Stimulated activated naive B cell treated with anti-CD40 and anti-IgM and Interleukin-4, amounts not matched to agents 10 μg/mL and 1 μg/mL and 100 μg/mL, for 72 hours (primary cell): ENCODE results near the gene HSPD1.
"Not testable (repeated sequence)": the region's sequence is repeated elsewhere in the genome, so short reads cannot be mapped to it uniquely, and the experiment has no call there.

Experiments used
- ATAC-seq, 2 donors: fragments of 150-1000 bp; cut with Tn5 transposase; replicated peaks; 2 replicates each; pipeline ENCODE4 v1.10.0; 2021; ENCODE audit warnings: moderate library complexity in 1 of 2
- DNase-seq: peaks from one replicate; pipeline ENCODE4 v3.0.0; 2021
- H3K27ac Mint-ChIP-seq: one replicate; pipeline ENCODE4 v1.8.0; 2022; ENCODE audit warnings: mild to moderate bottlenecking, mixed read lengths
- H3K27me3 Mint-ChIP-seq, 2 donors: one replicate each; pipeline ENCODE4 v1.8.0; 2022; ENCODE audit warnings: mixed read lengths in 2 of 2
- H3K36me3 Mint-ChIP-seq, 2 donors: one replicate each; pipeline ENCODE4 v1.8.0; 2022; ENCODE audit warnings: mixed read lengths in 2 of 2, mild to moderate bottlenecking in 1 of 2
- H3K4me1 Mint-ChIP-seq, 2 donors: one replicate each; pipeline ENCODE4 v1.8.0; 2022; ENCODE audit warnings: mixed read lengths in 2 of 2, mild to moderate bottlenecking in 1 of 2
- H3K4me3 Mint-ChIP-seq, 2 donors: one replicate each; pipeline ENCODE4 v1.8.0; 2022; ENCODE audit warnings: mild to moderate bottlenecking in 2 of 2, mixed read lengths in 2 of 2, moderate library complexity in 1 of 2
- H3K9me3 Mint-ChIP-seq, 2 donors: one replicate each; pipeline ENCODE4 v1.8.0; 2022; ENCODE audit warnings: mixed read lengths in 2 of 2, mild to moderate bottlenecking in 1 of 2

Gene HSPD1

DNA sequence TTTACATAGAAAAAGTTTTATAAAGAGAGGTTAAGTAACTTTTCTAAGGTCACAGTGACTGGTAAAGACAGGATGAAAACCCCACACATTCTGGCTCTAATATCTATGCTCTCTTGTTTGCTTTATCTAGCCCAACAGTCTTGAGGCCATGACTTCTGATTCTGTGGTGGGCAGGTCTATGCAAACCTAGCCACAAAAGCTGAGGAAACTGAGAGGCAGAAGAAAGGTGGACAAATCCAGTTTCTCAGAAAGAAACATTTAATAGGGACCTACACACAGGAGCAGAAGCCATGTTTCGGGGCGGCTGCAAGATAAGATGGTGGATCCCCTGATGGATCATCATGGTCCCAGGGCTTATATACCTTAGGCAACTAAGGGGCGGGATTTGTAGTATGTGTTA is 21.8 kb downstream of the HSPD1 start:
- H3K36me3 Mint-ChIP-seq, result peaks cover 38 to 49% of the 10 kb centered on the region in 2 donors
- DNase-seq (no peak), ATAC-seq (no peak)
- H3K4me1 Mint-ChIP-seq, result no peaks in the 10 kb centered on the region
- H3K4me3 Mint-ChIP-seq, result no peak overlapping the region
- H3K27me3 Mint-ChIP-seq, result no peaks in the 10 kb centered on the region
- H3K9me3 Mint-ChIP-seq, result no peaks in the 10 kb centered on the region
- H3K27ac Mint-ChIP-seq, result no peak overlapping the region

DNA sequence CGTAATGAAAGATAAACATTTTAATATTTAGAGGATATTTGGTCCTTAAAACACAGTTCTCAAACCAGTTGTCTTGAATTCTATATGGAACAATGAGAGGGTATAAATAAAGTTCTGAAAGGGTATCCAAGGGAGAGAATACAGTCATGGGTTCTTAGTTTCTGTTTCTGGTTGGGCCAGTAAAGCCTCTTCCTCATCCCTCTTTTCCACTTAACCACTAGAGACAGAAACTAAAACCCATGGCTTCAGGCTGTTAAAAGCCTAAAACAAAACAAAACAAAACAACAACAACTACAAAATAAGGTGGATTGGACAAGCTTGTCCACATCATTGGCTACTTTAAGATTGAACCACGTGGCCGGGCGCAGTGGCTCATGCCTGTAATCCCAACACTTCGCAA is 27.5 kb downstream of the HSPD1 start:
- peak overlapping the region; percentile 20 for H3K27ac Mint-ChIP-seq
- peaks cover 14 to 25% of the 10 kb centered on the region in 2 donors for H3K36me3 Mint-ChIP-seq
- H3K27me3 Mint-ChIP-seq, result no peaks in the 10 kb centered on the region
- no peak overlapping the region for H3K4me3 Mint-ChIP-seq
- H3K9me3 Mint-ChIP-seq, result no peaks in the 10 kb centered on the region
- DNase-seq (no peak), ATAC-seq (no peak)
- no peaks in the 10 kb centered on the region for H3K4me1 Mint-ChIP-seq

DNA sequence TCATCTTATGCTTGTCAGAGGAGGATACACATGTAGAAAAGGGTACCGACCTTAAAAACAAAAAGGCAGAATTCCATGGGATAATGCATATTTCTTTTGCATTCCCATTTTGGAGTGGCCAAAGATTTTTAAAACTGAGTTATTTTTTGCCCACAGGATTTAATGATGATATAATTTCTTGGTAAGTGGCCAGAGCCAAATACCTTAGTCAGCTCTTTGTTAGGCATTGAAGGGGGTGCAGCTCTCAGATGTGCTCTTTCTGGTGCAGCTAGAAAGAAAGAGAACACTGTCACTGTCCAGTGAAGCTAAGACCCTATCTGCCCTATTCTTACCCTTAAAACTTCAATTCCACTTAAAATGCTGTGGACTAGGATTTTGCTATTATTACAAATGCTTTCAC is 35.5 kb downstream of the HSPD1 start:
- Mint-ChIP-seq H3K27ac (no peak overlapping the region), H3K36me3 (peaks cover 16 to 28% of the 10 kb centered on the region in 2 donors)

DNA sequence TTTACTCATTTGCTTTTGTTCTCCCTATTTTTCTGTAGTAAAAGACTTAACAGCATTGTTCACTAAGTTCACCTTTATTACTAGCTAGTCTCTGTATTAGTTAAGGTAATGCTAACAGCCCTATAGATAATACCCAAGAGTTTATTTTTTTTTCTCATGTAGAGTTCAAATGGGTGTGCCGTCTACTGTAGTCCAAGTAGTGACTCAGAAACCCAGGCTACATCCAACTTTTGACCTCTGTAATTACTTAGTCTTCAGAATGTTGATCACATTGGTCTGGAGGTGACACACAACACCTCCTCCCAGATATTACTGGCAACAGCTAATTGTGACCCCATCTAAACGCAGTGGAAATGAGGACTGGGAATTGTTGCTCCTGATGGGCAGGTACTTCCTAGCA is 38.6 kb downstream of the HSPD1 start:
- no peak overlapping the region for H3K27ac Mint-ChIP-seq
- H3K4me3 Mint-ChIP-seq, result no peak overlapping the region
- peaks cover 5 to 18% of the 10 kb centered on the region in 2 donors for H3K4me1 Mint-ChIP-seq
- H3K27me3 Mint-ChIP-seq, result no peaks in the 10 kb centered on the region
- peaks cover 17 to 20% of the 10 kb centered on the region in 2 donors for H3K36me3 Mint-ChIP-seq
- ATAC-seq (no peak), DNase-seq (no peak)
- no peaks in the 10 kb centered on the region for H3K9me3 Mint-ChIP-seq

More for the DNA sequence above, 35.5 kb downstream of the HSPD1 start:
- Mint-ChIP-seq H3K9me3 (no peaks in the 10 kb centered on the region), H3K4me1 (peaks cover 0 to 3% of the 10 kb centered on the region in 2 donors), H3K27me3 (no peaks in the 10 kb centered on the region), H3K4me3 (no peak overlapping the region)
- DNase-seq, result no peak
- no peak for ATAC-seq

DNA sequence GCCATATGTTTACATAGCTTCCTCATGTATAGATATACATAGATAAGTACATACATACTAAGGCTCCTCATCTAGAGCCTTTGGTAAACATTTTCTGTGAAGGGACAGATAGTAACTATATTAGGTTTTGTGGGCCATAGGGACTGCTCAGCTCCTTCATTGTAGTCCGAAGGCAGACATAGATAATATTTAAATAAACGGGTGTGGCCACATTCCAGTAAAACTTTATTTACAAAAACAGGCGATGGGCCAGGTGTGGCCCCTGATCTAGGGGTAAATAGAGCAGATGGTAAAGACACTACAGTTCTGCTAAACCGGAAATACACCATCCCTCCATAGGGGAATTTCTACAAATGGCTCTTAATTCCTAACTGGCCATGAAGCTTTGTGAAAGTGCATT is 39.0 kb downstream of the HSPD1 start:
- Mint-ChIP-seq H3K4me3 (no peak overlapping the region), H3K4me1 (peaks cover 6 to 22% of the 10 kb centered on the region in 2 donors), H3K27me3 (no peaks in the 10 kb centered on the region), H3K9me3 (no peaks in the 10 kb centered on the region), H3K36me3 (peaks cover 16 to 22% of the 10 kb centered on the region in 2 donors), H3K27ac (no peak overlapping the region)
- DNase-seq (no peak), ATAC-seq (no peak)

DNA sequence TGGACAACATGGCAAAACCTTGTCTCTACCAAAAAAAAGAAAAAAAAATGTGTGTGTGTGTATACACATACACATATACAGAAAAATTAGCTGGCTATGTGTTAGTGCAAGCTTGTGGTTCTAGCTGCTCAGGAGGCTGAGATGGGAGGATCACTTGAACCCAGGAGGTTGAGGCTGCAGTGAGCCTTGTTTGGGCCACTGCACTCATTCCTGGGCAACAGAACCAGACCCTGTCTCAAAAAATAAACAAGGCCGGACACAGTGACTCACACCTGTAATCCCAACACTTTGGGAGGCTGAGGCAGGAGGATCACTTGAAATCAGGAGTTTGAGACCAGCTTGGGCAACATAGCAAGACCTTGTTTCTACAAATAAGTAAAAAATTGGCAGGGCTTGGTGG is 44.2 kb downstream of the HSPD1 start:
- Mint-ChIP-seq H3K36me3 (peaks cover 9% of the 10 kb centered on the region in 2 donors), H3K27ac (no peak overlapping the region), H3K4me3 (no peak overlapping the region), H3K9me3 (peaks cover 0 to 4% of the 10 kb centered on the region in 2 donors), H3K27me3 (no peaks in the 10 kb centered on the region), H3K4me1 (peaks cover 17 to 41% of the 10 kb centered on the region in 2 donors)
- ATAC-seq, result no peak
- no peak for DNase-seq

DNA sequence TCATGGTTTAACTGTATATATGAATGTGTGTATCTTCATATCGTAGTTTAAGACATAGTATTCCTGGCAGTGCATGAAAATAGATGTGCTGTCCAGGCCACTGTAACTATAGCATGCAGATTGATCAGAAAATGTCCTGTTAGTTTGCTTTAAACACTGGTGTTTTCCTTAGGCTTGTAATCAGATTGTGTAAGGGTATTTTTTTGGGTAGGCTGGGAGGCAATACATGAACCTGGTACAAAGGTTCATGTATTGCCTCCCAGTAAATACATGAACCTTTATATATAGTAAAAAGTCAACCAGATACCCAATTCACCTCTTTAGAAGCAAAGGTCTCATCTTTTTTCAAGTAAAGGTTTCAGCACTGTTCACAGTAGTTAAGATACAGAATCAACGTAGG is 44.7 kb downstream of the HSPD1 start:
- no peak overlapping the region for H3K27ac Mint-ChIP-seq
- H3K9me3 Mint-ChIP-seq, result peaks cover 0 to 4% of the 10 kb centered on the region in 2 donors
- ATAC-seq (no peak), DNase-seq (no peak)
- no peaks in the 10 kb centered on the region for H3K27me3 Mint-ChIP-seq
- peak overlapping the region; percentile 44 to 96 for H3K4me3 Mint-ChIP-seq
- H3K36me3 Mint-ChIP-seq, result peaks cover 8% of the 10 kb centered on the region in 2 donors
- peaks cover 17 to 41% of the 10 kb centered on the region in 2 donors for H3K4me1 Mint-ChIP-seq

DNA sequence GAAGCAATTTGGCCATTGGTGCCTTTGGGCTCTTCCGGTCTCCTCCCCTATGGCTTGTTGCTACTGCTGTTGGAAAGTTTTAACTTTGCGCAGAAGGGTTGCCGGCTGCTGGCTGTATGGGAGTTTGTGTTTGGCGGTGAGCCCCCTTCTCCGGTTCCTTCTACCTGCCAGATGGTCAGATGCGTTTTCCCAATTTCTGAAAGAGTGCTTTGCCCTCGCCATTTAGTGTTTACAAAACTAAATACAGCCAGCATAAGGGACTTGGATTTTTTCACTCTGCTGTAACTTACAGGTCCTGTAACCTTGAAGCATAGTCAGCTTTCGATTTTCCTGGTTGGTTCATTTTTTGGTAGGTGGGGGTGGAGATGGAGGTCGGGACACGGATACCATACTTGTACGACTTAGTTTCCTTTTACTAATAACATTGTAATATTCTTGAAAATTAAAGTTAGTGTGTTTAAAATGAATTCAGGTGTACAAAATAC is 45.7 kb downstream of the HSPD1 start:
- DNase-seq (no peak), ATAC-seq (peak; percentile 54 to 58)
- peaks cover 17 to 41% of the 10 kb centered on the region in 2 donors for H3K4me1 Mint-ChIP-seq
- peaks cover 4 to 5% of the 10 kb centered on the region in 2 donors for H3K36me3 Mint-ChIP-seq
- peaks cover 0 to 4% of the 10 kb centered on the region in 2 donors for H3K9me3 Mint-ChIP-seq
- H3K4me3 Mint-ChIP-seq, result peak overlapping the region; percentile 96 to 98
- H3K27ac Mint-ChIP-seq, result peak overlapping the region; percentile 100
- H3K27me3 Mint-ChIP-seq, result no peaks in the 10 kb centered on the region

DNA sequence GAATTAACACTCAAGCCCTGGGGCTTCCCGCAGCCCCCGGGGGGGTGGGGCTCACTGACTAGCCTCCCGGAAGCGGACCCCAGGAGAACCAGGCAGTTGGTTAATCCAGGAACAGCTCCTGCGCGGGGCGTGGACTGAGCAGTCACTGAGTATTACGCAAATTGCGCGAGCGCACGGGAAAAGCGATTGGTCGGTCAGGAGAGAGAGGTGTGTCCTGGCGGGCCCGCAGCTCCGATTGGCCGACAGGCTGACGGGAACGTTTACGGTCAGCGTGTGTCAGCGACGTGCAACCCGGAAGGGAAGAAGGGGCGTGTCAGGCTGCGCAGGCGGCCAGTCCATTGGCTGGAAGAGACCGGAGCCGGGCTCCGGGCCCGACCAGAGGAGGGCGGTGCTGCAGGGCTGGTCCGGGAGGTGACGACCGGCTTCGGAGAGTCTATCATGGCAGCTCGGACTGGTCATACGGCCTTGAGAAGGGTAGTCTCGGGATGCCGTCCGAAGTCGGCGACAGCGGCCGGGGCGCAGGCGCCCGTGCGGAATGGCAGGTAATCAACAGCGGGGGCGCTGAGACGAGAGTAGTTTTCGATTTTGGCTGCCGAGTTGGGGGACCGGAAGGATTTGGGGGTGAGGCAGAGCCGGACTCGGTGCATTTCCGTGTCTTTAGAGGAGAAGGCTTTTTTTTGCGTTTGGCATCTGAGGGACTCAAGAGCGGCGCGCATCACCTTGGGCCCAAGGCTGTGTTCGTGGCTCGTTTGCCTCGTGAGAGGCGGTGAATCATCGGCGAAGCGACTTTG is 46.3 kb downstream of the HSPD1 start, which contains the start of gene COQ10B:
COQ10B (plus strand) TSS at position 430 of the 791 bp plus-strand sequence; CDS start at position 439, 9 bp downstream.
- Mint-ChIP-seq H3K36me3 (peaks cover 4 to 5% of the 10 kb centered on the region in 2 donors), H3K4me3 (peak within 1 kb of the TSS; percentile 96 to 98), H3K27me3 (no peaks in the 10 kb centered on the region), H3K4me1 (peaks cover 17 to 41% of the 10 kb centered on the region in 2 donors), H3K9me3 (peaks cover 0 to 4% of the 10 kb centered on the region in 2 donors), H3K27ac (peak within 1 kb of the TSS; percentile 100)
- peak; percentile 99 for DNase-seq
- peak; percentile 92 to 93 for ATAC-seq

DNA sequence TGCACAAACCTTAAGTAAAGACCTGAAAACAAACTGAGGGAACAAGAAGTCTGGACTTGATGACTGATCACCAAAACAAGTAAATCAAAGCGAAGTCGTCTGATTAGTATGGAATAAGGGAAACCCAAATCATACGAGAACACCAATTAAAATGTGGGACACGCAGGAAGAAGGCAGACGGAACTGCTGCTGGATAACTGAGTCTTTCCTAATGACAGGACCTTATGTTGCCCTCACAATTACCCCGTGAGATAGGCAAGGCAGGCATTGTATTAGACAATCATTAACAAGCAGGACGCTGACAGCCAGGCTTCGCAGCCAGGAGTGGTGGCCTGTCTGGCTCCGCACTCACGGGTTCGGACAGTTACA is 46.9 kb downstream of the HSPD1 start:
- Mint-ChIP-seq H3K27ac (peak overlapping the region; percentile 100), H3K4me3 (peak overlapping the region; percentile 96 to 98), H3K4me1 (peaks cover 13 to 37% of the 10 kb centered on the region in 2 donors), H3K36me3 (peaks cover 4 to 5% of the 10 kb centered on the region in 2 donors), H3K27me3 (no peaks in the 10 kb centered on the region), H3K9me3 (peaks cover 0 to 4% of the 10 kb centered on the region in 2 donors)
- ATAC-seq, result no peak
- DNase-seq, result no peak

DNA sequence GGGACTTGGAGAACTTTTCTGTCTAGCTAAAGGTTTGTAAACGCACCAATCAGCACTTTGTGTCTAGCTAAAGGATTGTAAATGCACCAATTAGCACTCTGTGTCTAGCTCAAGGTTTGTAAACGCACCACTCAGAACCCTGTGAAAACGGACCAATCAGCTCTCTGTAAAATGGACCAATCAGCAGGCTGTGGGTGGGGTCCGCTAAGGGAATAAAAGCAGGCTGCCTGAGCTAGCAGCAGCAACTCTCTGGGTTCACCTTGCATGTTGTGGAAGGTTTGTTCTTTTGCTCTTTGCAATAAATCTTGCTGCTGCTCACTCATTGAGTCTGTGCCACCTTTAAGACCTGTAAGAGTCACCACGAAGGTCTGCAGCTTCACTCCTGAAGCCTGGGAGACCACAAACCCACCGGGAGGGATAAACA is 48.7 kb downstream of the HSPD1 start:
- ATAC-seq, H3K36me3 Mint-ChIP-seq: not testable (repeated sequence)
- peak overlapping the region; percentile 59 for H3K27ac Mint-ChIP-seq

DNA sequence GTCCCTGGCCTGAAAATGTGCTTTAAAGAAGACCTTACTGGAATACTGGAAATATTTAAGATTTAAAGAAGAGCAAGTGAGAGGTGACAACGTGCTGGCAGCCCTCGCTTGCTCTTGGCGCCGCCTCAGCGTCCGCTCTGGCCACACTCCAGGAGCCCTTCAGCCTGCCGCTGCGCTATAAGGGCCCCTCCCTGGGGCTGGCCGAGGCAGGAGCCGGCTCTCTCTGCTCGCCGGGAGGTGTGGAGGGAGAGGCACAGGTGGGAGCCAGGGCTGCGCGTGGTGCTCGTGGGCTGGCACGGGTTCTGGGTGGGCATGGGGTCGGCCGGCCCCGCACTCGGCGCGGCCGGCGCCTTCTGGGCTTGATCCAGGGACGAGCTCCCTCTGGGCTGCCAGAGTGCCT is 49.2 kb downstream of the HSPD1 start:
- H3K4me1 Mint-ChIP-seq, result peaks cover 11 to 17% of the 10 kb centered on the region in 2 donors
- no peak for DNase-seq
- H3K36me3 Mint-ChIP-seq, result peaks cover 0 to 2% of the 10 kb centered on the region in 2 donors
- H3K9me3 Mint-ChIP-seq, result peaks cover 0 to 4% of the 10 kb centered on the region in 2 donors
- no peak overlapping the region for H3K4me3 Mint-ChIP-seq
- H3K27me3 Mint-ChIP-seq, result no peaks in the 10 kb centered on the region
- no peak for ATAC-seq
- H3K27ac Mint-ChIP-seq, result no peak overlapping the region

More for the DNA sequence above, 48.7 kb downstream of the HSPD1 start:
- peaks cover 13 to 22% of the 10 kb centered on the region in 2 donors for H3K4me1 Mint-ChIP-seq
- not testable (repeated sequence) for H3K4me3 Mint-ChIP-seq, DNase-seq, H3K27me3 Mint-ChIP-seq, H3K9me3 Mint-ChIP-seq

DNA sequence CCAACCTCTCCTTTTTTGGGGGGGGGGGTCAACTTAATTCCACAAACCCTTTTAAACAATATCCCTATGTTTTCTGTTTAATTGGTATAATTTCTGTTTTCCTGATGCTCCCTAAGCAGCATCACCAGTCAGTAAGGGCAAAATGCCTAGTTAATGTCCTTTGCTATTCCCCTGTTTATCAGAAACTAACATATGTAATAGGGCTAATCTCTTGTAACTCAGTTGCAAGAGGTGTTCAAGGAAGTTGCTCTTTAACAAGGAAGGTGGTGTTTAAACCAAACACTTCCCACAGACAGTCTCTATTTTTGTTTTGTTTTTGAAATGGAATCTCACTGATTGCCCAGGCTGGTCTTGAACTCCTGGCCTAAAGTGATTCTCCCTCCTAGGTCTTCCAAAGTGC is 52.8 kb downstream of the HSPD1 start:
- no peak for DNase-seq
- Mint-ChIP-seq H3K27ac (no peak overlapping the region), H3K9me3 (no peaks in the 10 kb centered on the region), H3K4me1 (peaks cover 0 to 2% of the 10 kb centered on the region in 2 donors), H3K4me3 (no peak overlapping the region), H3K27me3 (peaks cover 0 to 5% of the 10 kb centered on the region in 2 donors), H3K36me3 (no peaks in the 10 kb centered on the region)
- ATAC-seq, result no peak

DNA sequence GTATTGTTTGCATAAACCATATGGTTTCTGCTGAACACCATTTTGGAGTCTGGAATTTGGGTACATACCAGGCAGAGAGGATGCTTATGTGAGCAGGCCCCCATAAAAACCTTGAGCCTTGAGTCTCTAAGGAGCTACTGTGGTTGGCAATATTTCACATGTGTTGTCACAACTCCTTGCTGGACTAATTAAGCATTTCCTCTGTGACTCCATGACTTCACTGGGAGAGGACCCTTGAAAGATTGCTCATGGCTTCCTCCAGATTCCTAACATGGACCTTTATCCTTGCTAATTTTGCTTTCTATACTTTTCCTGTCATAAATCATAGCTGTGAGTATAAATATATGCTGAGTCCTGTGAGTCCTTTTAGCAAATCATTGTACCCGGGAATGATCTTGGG is 53.9 kb downstream of the HSPD1 start:
- Mint-ChIP-seq H3K4me1 (no peaks in the 10 kb centered on the region), H3K27ac (no peak overlapping the region), H3K27me3 (peaks cover 0 to 5% of the 10 kb centered on the region in 2 donors), H3K36me3 (no peaks in the 10 kb centered on the region), H3K4me3 (no peak overlapping the region), H3K9me3 (no peaks in the 10 kb centered on the region)
- ATAC-seq (no peak), DNase-seq (no peak)

DNA sequence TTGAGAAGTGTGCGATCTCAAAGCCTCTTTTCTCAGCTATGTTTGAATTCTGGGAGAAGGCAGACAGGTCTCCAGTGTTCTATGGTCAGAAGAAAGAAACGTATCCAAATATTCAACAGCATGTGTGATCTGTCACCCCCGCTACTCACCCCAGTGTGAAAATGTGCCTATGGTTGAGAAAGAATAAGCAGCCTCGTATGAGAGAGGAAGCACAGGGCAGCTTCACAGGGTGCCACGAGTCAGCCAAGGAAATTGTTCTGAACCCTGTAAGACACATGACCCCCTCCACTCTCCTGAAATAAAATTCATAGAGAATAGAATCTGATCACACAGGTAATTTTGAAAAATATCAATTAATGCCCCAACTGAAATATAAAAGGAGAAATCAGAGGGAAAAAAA is 56.8 kb downstream of the HSPD1 start:
- H3K9me3 Mint-ChIP-seq, result no peaks in the 10 kb centered on the region
- H3K4me3 Mint-ChIP-seq, result no peak overlapping the region
- DNase-seq, result no peak
- no peak overlapping the region for H3K27ac Mint-ChIP-seq
- no peaks in the 10 kb centered on the region for H3K36me3 Mint-ChIP-seq
- ATAC-seq, result no peak
- H3K4me1 Mint-ChIP-seq, result no peaks in the 10 kb centered on the region
- peaks cover 0 to 5% of the 10 kb centered on the region in 2 donors for H3K27me3 Mint-ChIP-seq
